ENCODE results near the gene SLC12A4. TPM values are rescaled to one million over a fixed set of nuclear protein-coding genes. Genes with fewer than 3 reads are reported as not detected.
A peak's percentile ranks its signal among the peaks of the same experiment; 100 is the strongest.
"Not testable (repeated sequence)": the region's sequence is repeated elsewhere in the genome, so short reads cannot be mapped to it uniquely, and the experiment has no call there.

Gene SLC12A4
- total RNA-seq, 5 donors from 2014 or later (not counting 1 experiment from before 2014, with no cell fraction given) = 23.3 to 39.6 (median 33.7) TPM

DNA sequence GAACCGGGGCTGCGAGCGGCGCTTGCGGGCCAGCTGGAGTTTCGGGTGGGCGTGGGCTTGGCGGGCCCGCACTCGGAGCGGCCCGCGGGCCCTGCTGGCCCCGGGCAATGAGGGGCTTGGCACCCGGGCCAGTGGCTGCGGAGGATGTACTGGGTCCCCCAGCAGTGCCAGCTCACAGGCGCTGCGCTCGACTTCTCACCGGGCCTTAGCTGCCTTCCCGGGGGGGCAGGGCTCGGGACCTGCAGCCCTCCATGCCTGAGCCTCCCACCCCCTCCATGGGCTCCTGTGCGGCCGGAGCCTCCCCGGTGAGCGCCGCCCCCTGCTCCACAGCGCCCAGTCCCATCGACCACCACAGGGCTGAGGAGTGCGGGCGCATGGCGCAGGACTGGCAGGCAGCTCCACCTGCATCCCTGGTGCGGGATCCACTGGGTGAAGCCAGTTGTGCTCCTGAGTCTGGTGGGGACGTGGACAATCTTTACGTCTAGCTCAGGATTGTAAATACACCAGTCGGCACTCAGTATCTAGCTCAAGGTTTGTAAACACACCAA lies 29.9 kb upstream of the SLC12A4 start:
- ChIA-PET CTCF (interaction anchor here (0.6 to 1.3 kb wide), 8 partner anchors 17 to 114 kb away, joined by 3 to 7 read pairs (median 3); partner anchors contain the start of genes DDX28 (in 1 of the 2) and DUS2 (in 1 of the 2)), POLR2A (interaction anchor here (0.7 to 1.2 kb wide), 2 partner anchors 11 to 24 kb away, joined by 3 to 4 read pairs; no protein-coding TSS in a partner anchor)
- Mint-ChIP-seq H3K36me3 (peaks cover 11% of the 10 kb centered on the region), H3K4me3 (peak overlapping the region; percentile 81 to 90 (median 88)), H3K27ac (peak overlapping the region; percentile 96), H3K4me1 (peaks cover 48 to 74% (median 69%) of the 10 kb centered on the region in 3 donors)
- not testable (repeated sequence) for H3K9me3 ChIP-seq; H3K27me3 Mint-ChIP-seq; ATAC-seq (replicated peaks in 1 of 4); H3K9me3 Mint-ChIP-seq; H3K27me3 ChIP-seq (replicated peaks in 1 of 2; ENCODE audit: control insufficient read depth in 2 of 2, extremely low read depth in 1 of 2, insufficient read depth in 2 of 2, low read length in 1 of 2); H3K36me3 ChIP-seq (ENCODE audit: control insufficient read depth in 2 of 2, extremely low read depth in 1 of 2, insufficient read depth in 1 of 2, low read length in 1 of 2); DNase-seq
- Histone ChIP-seq H3K4me3 (ENCODE audit: control insufficient read depth in 1 of 2, extremely low read depth in 1 of 2, low read length in 1 of 2) (peak overlapping the region in 1 of 2 donors; percentile 58), H3K27ac (ENCODE audit: low read length) (peak overlapping the region; percentile 72), H3K4me1 (ENCODE audit: control insufficient read depth in 1 of 2, extremely low read depth in 1 of 2, insufficient read depth in 2 of 2, low read length in 2 of 2) (peaks cover 29 to 76% of the 10 kb centered on the region in 2 experiments)
- WGBS (ENCODE audit: insufficient coverage) = 96% methylated on average over 33 of the region's 36 CpGs

DNA sequence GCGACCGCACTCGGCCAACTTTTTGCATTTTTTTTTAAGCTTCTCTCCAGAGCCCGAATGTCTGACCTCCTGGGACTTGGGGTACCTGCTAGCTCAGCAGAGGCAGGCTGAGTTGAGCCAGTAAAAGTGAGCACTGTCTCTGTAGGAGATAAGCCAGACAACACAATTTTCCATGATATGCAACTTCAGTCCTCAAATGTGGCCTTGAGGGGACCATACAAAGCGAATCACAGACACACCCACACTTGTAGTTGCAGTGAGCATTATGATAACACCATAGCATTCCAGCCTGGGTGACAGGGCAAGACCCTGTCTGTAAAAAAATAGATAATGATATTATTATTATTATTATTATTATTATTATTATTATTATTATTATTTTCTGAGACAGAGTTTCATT lies 28.2 kb upstream of the SLC12A4 start:
- no peaks in the 10 kb centered on the region for H3K27me3 ChIP-seq (replicated peaks in 1 of 2; ENCODE audit: control insufficient read depth in 2 of 2, extremely low read depth in 1 of 2, insufficient read depth in 2 of 2, low read length in 1 of 2)
- H3K4me1 ChIP-seq (ENCODE audit: control insufficient read depth in 1 of 2, extremely low read depth in 1 of 2, insufficient read depth in 2 of 2, low read length in 2 of 2) = peaks cover 31 to 77% of the 10 kb centered on the region in 2 experiments
- Mint-ChIP-seq H3K4me3 (no peak overlapping the region), H3K4me1 (peaks cover 45 to 77% (median 73%) of the 10 kb centered on the region in 3 donors), H3K9me3 (no peaks in the 10 kb centered on the region), H3K27ac (peak overlapping the region; percentile 68 to 75), H3K36me3 (peaks cover 13% of the 10 kb centered on the region), H3K27me3 (no peaks in the 10 kb centered on the region)
- H3K27ac ChIP-seq (ENCODE audit: low read length) = no peak overlapping the region
- peaks cover 2 to 4% of the 10 kb centered on the region in 2 donors for H3K36me3 ChIP-seq (ENCODE audit: control insufficient read depth in 2 of 2, extremely low read depth in 1 of 2, insufficient read depth in 1 of 2, low read length in 1 of 2)
- CTCF ChIA-PET = interaction anchor here (0.6 to 0.7 kb wide), 3 partner anchors 69 to 523 kb away, joined by 3 to 4 read pairs (median 3); no protein-coding TSS in a partner anchor
- DNase-seq (no peak), ATAC-seq (replicated peaks in 1 of 4) (no peak)
- no peaks in the 10 kb centered on the region for H3K9me3 ChIP-seq
- POLR2A ChIA-PET = no interaction called here
- no peak overlapping the region for H3K4me3 ChIP-seq (ENCODE audit: control insufficient read depth in 1 of 2, extremely low read depth in 1 of 2, low read length in 1 of 2)
- WGBS (ENCODE audit: insufficient coverage) = 100% methylated on average over 4 of the region's 5 CpGs

DNA sequence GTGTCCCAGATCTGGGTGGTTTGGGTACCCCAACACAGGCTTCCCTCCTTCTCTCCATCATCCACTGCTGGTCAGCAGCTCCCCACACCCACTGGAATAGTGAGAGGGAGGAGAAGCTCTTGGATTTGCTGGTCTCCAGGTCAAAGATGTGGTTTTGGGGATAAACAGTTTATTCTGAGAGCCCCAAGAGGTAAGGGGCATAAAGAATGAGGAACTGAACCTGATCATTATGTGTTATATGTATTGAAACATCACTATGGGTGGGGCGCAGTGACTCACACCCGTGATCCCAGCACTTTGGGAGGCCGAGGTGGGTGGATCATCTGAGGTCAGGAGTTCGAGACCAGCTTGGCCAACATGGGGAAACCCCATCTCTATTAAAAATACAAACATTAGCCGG lies 27.0 kb upstream of the SLC12A4 start:
- ATAC-seq (replicated peaks in 1 of 4) (no peak), DNase-seq (peak in 1 of 35 experiments; percentile 19)
- ChIA-PET CTCF (interaction anchor here (0.5 to 1.3 kb wide), 3 partner anchors 11 to 45 kb away, joined by 3 to 8 read pairs (median 3); no protein-coding TSS in a partner anchor), POLR2A (no interaction called here)
- no peaks in the 10 kb centered on the region for H3K27me3 ChIP-seq (replicated peaks in 1 of 2; ENCODE audit: control insufficient read depth in 2 of 2, extremely low read depth in 1 of 2, insufficient read depth in 2 of 2, low read length in 1 of 2)
- peaks cover 14% of the 10 kb centered on the region for H3K36me3 Mint-ChIP-seq
- peak overlapping the region; percentile 31 to 58 (median 36) for H3K4me3 Mint-ChIP-seq
- no peaks in the 10 kb centered on the region for H3K9me3 ChIP-seq
- peaks cover 35 to 69% (median 62%) of the 10 kb centered on the region in 3 donors for H3K4me1 Mint-ChIP-seq
- WGBS (ENCODE audit: insufficient coverage) = no CpG with 5 or more reads among the region's 5 CpGs
- H3K27ac ChIP-seq (ENCODE audit: low read length) = peak overlapping the region; percentile 36
- peaks cover 6 to 7% of the 10 kb centered on the region in 2 donors for H3K36me3 ChIP-seq (ENCODE audit: control insufficient read depth in 2 of 2, extremely low read depth in 1 of 2, insufficient read depth in 1 of 2, low read length in 1 of 2)
- H3K27ac Mint-ChIP-seq = peak overlapping the region; percentile 94 to 96
- H3K4me1 ChIP-seq (ENCODE audit: control insufficient read depth in 1 of 2, extremely low read depth in 1 of 2, insufficient read depth in 2 of 2, low read length in 2 of 2) = peaks cover 28 to 65% of the 10 kb centered on the region in 2 experiments
- no peaks in the 10 kb centered on the region for H3K9me3 Mint-ChIP-seq
- no peak overlapping the region for H3K4me3 ChIP-seq (ENCODE audit: control insufficient read depth in 1 of 2, extremely low read depth in 1 of 2, low read length in 1 of 2)
- H3K27me3 Mint-ChIP-seq = no peaks in the 10 kb centered on the region

DNA sequence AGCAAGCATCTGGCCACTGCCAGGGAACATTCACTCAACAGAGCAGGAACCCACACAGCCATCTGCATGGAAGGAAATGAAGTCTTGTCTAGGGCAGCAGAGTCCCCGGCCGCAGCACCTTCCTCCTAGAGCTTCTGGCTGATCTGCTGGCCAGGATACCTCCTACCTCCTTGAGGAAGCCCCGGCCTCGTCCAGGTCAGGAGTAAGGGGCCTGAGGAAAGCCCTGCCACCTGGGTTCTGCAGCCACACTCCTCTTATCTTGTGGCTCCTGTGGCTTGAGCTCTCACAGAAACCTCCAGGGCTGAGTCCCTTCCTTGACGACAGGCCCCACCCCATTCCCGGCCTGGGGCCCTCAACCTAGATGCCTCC lies 25.6 kb upstream of the SLC12A4 start:
- not testable (repeated sequence) for H3K36me3 ChIP-seq (ENCODE audit: control insufficient read depth in 2 of 2, extremely low read depth in 1 of 2, insufficient read depth in 1 of 2, low read length in 1 of 2); H3K27me3 Mint-ChIP-seq; H3K9me3 Mint-ChIP-seq; H3K27me3 ChIP-seq (replicated peaks in 1 of 2; ENCODE audit: control insufficient read depth in 2 of 2, extremely low read depth in 1 of 2, insufficient read depth in 2 of 2, low read length in 1 of 2); H3K9me3 ChIP-seq
- Histone ChIP-seq H3K4me1 (ENCODE audit: control insufficient read depth in 1 of 2, extremely low read depth in 1 of 2, insufficient read depth in 2 of 2, low read length in 2 of 2) (peaks cover 17 to 51% of the 10 kb centered on the region in 2 experiments), H3K27ac (ENCODE audit: low read length) (peak overlapping the region; percentile 83), H3K4me3 (ENCODE audit: control insufficient read depth in 1 of 2, extremely low read depth in 1 of 2, low read length in 1 of 2) (peak overlapping the region; percentile 53 to 74)
- ChIA-PET POLR2A (interaction anchor here in 1 of 2 donors (0.6 kb wide), 1 partner anchor 220 kb away, joined by 4 read pairs; no protein-coding TSS in a partner anchor), CTCF (interaction anchor here (0.6 to 1.2 kb wide), 9 partner anchors 9 to 236 kb away, joined by 3 to 14 read pairs (median 3); no protein-coding TSS in a partner anchor)
- ATAC-seq (replicated peaks in 1 of 4) (peak; percentile 24 to 33 (median 29)), DNase-seq (peak in 2 of 35 experiments; percentile 14 to 28)
- peak overlapping the region; percentile 80 to 88 (median 81) for H3K4me3 Mint-ChIP-seq
- peaks cover 21 to 55% (median 48%) of the 10 kb centered on the region in 3 donors for H3K4me1 Mint-ChIP-seq
- WGBS (ENCODE audit: insufficient coverage) = no CpG with 5 or more reads among the region's 6 CpGs
- peaks cover 15% of the 10 kb centered on the region for H3K36me3 Mint-ChIP-seq
- peak overlapping the region; percentile 98 to 99 for H3K27ac Mint-ChIP-seq

DNA sequence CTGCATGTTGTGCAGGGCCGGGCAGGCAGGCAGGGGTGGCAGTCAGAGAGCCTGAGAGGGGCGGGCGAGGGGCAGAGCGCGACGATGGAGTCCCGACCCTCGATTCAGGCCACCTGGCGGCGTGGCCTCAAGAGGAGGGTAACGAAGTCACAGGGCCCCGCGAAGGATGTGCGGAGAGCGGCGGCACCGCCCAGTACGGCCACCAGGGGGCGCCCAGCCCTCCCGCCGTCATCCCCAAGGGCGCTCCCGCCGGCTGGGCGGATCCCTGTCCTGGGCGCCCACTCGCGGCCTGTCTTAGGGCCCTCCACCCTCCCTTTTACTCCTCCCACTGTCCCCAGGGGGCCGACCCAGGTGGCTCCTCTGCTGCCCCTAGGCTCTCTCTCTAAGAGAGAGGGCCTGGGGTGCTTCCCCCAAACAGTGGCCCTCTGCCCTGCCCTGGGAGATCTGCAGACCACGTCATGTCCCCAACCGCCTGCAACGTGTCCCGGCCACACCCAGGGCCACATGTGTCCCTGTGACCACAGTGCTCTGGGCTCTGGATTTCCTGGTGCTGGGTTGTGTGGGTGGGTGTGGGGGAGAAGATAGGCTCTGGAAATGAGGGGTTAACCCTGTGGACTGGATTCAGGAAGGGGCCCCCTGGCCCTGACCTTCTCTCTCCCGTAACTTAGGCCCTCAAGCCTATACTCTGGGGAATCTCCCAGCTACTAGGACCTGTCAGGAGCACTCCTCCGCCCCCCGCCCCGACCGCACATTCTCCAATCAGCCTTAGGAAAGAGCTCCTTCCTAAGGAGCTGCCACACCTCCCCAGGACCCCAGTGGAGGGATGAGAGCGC lies 25.0 kb upstream of the SLC12A4 start:
- CTCF ChIA-PET = interaction anchor here (0.6 to 1.2 kb wide), 9 partner anchors 9 to 237 kb away, joined by 3 to 14 read pairs (median 3); no protein-coding TSS in a partner anchor
- no peaks in the 10 kb centered on the region for H3K9me3 Mint-ChIP-seq

More for the DNA sequence above, 25.0 kb upstream of the SLC12A4 start:
- Mint-ChIP-seq H3K27ac (peak overlapping the region; percentile 98 to 99), H3K4me1 (peaks cover 18 to 50% (median 43%) of the 10 kb centered on the region in 3 donors), H3K36me3 (peaks cover 12% of the 10 kb centered on the region), H3K27me3 (no peaks in the 10 kb centered on the region), H3K4me3 (peak overlapping the region; percentile 80 to 88 (median 81))
- POLR2A ChIA-PET = interaction anchor here in 1 of 2 donors (0.6 kb wide), 1 partner anchor 220 kb away, joined by 4 read pairs; no protein-coding TSS in a partner anchor
- no peaks in the 10 kb centered on the region for H3K9me3 ChIP-seq
- no peaks in the 10 kb centered on the region for H3K27me3 ChIP-seq (replicated peaks in 1 of 2; ENCODE audit: control insufficient read depth in 2 of 2, extremely low read depth in 1 of 2, insufficient read depth in 2 of 2, low read length in 1 of 2)
- H3K4me1 ChIP-seq (ENCODE audit: control insufficient read depth in 1 of 2, extremely low read depth in 1 of 2, insufficient read depth in 2 of 2, low read length in 2 of 2) = peaks cover 14 to 45% of the 10 kb centered on the region in 2 experiments
- DNase-seq = peak; percentile 57 to 92 (median 74)
- H3K27ac ChIP-seq (ENCODE audit: low read length) = peak overlapping the region; percentile 83
- WGBS (ENCODE audit: insufficient coverage) = 2% methylated on average over 30 of the region's 39 CpGs
- ATAC-seq (replicated peaks in 1 of 4) = peak; percentile 86 to 93 (median 90)
- H3K4me3 ChIP-seq (ENCODE audit: control insufficient read depth in 1 of 2, extremely low read depth in 1 of 2, low read length in 1 of 2) = peak overlapping the region; percentile 53 to 74
- peaks cover 6 to 9% of the 10 kb centered on the region in 2 donors for H3K36me3 ChIP-seq (ENCODE audit: control insufficient read depth in 2 of 2, extremely low read depth in 1 of 2, insufficient read depth in 1 of 2, low read length in 1 of 2)

All from T-cell (primary cell).